Lower lobe of right lung (tissue), 2 donors: ENCODE data around the gene IFITM5. TPM values are rescaled to one million over a fixed set of nuclear protein-coding genes. Genes with fewer than 3 reads are reported as not detected.

Experiments used
- ATAC-seq, 2 donors: fragments of 200-7000 bp; cut with Tn5 transposase; one replicate each; pipeline ENCODE4 v1.9.1; 2020 to 2022; ENCODE audit warnings: mild to moderate bottlenecking in 2 of 2, moderate library complexity in 2 of 2
- DNase-seq: peaks from one replicate; pipeline ENCODE4 v3.0.0-alpha.2; 2020
- H3K27ac ChIP-seq: fragments of 200-600 bp; one replicate; pipeline ENCODE4 v1.8.0; 2022
- H3K27me3 ChIP-seq: fragments of 200-600 bp; one replicate; pipeline ENCODE4 v1.8.0; 2022; ENCODE audit warnings: low read depth
- H3K36me3 ChIP-seq: fragments of 200-600 bp; one replicate; pipeline ENCODE4 v1.8.0; 2022; ENCODE audit warnings: mild to moderate bottlenecking
- H3K4me1 ChIP-seq: fragments of 200-600 bp; one replicate; pipeline ENCODE4 v1.8.0; 2022
- H3K4me3 ChIP-seq: fragments of 200-600 bp; one replicate; pipeline ENCODE4 v1.8.0; 2022; ENCODE audit warnings: mild to moderate bottlenecking
- H3K9me3 ChIP-seq: fragments of 200-600 bp; one replicate; pipeline ENCODE4 v1.8.0; 2022
- intact Hi-C: fragments of 100-400 bp; cut with DNase I; formaldehyde crosslinking; loops from one replicate; pipeline ENCODE4 v1.11.0; 2022
- total RNA-seq: library from RNA; stranded (reverse); fragmentation: NEBNext Ultra II Directional; extraction: Animal tissue kit (Norgen Biotek cat#: 25700); gene quantifications from one replicate; pipeline ENCODE4 v1.2.1, GENCODE V29; 2021
- TF ChIP-seq, protein P1 (sequence below): fragments of 200-600 bp; IDR thresholded peaks from one replicate; pipeline ENCODE4 v1.8.0; 2022; ENCODE audit warnings: antibody characterized with exemption, mild to moderate bottlenecking
- donor health status: DM: no; HTN: yes; CAD: no; lungs with severe emphysema.

IFITM5 gene
- total RNA-seq, 1 donor from 2014 or later, result not detected

DNA sequence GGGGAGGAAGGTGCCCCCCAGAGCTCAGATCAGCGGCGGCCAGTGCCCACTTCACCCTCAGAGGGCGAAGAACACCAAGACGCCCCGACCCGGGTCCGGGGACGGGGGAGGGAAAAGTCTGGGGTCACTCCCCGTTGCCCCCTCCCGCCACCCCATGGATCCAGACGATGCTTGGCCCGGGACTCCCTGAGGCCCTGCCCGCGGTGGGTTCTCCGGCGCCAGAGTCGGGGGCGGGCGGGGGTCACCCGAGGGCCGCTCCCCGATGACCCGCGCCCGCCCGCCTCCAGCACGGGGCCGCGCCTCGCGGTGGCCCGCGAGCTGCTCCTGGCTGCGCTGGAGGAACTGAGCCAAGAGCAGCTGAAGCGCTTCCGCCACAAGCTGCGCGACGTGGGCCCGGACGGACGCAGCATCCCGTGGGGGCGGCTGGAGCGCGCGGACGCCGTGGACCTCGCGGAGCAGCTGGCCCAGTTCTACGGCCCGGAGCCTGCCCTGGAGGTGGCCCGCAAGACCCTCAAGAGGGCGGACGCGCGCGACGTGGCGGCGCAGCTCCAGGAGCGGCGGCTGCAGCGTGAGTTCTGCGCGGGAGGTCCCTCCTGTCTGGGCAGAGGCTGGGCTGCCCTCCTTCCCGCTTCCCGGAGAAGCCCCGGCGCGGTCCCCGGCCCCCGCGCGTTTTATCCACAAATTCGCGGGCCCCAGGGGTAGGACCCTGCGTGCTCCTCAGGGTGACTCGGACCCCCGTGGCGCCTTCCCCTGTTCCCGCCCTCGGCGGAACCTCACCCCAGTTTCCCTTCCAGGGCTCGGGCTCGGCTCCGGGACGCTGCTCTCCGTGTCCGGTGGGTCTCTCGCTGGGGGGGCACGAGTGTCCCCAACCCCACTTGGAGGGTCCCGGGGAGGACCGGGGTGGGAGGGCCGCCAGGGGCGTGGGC is 20.0 kb downstream of the IFITM5 start:
- Histone ChIP-seq H3K4me3 (peak overlapping the region; percentile 46), H3K4me1 (peaks cover 42% of the 10 kb centered on the region), H3K27ac (peak overlapping the region; percentile 11), H3K36me3 (no peaks in the 10 kb centered on the region), H3K9me3 (no peaks in the 10 kb centered on the region), H3K27me3 (peaks cover 63% of the 10 kb centered on the region)
- TF ChIP-seq, protein P1, sequence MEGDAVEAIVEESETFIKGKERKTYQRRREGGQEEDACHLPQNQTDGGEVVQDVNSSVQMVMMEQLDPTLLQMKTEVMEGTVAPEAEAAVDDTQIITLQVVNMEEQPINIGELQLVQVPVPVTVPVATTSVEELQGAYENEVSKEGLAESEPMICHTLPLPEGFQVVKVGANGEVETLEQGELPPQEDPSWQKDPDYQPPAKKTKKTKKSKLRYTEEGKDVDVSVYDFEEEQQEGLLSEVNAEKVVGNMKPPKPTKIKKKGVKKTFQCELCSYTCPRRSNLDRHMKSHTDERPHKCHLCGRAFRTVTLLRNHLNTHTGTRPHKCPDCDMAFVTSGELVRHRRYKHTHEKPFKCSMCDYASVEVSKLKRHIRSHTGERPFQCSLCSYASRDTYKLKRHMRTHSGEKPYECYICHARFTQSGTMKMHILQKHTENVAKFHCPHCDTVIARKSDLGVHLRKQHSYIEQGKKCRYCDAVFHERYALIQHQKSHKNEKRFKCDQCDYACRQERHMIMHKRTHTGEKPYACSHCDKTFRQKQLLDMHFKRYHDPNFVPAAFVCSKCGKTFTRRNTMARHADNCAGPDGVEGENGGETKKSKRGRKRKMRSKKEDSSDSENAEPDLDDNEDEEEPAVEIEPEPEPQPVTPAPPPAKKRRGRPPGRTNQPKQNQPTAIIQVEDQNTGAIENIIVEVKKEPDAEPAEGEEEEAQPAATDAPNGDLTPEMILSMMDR, result no peak
- ATAC-seq (peak; percentile 42 to 47), DNase-seq (peak; percentile 61)
- intact Hi-C loops, result no loop called here

DNA sequence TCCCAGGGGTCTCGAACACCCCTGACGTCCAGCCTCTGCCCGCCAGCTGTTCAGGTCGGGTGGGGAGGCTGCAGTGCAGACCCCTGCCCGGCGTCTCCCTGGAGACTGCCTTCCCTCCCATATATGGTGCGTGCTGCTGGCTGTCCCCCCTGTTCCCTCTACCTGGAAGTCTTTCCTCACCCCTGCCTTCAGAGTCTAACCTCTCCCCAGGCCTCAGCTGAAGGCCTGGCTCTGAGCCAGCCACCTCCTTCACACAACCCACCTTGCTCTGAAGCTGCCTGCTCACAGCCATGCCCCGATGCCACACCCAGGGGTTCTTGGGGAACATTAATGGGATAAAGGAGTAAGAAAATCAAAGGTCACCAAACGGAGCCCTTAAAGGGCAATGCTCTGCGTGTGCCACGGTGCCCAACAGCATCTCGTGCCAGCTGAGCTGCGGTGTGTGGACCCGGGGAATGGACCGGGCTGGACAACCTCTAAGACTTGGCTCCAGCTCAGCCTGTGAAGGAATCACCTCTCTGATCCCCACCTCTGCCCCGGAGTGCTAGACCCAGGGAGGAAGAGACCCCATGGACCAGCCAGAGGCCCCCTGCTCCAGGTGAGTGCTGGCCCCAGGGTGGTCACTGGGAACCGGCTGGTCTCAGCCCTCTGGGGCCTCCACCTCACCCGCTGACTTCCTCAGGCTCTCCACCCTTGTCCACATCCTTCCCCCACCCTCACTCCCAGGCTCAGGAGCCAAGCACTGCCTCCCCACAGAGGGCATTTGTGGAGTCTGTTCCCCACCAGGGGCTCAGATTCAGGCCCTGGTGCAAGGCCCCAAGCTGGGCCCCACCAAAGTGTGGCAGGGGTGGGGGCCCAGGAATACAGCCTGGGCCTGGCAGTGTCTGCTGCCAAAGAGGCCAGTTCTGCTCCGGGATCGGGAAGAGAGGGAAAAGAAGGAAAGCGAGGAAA is 21.1 kb downstream of the IFITM5 start, which contains the start of gene NLRP6:
Gene NLRP6, plus strand, starts transcription at position 407 of the 951 bp plus-strand sequence. Its CDS starts 163 bp downstream, at position 570.
- no peaks in the 10 kb centered on the region for H3K9me3 ChIP-seq
- no peaks in the 10 kb centered on the region for H3K36me3 ChIP-seq
- TF ChIP-seq, protein P1, result no peak
- no peak for DNase-seq
- H3K27ac ChIP-seq, result no peak within 1 kb of the TSS
- H3K4me3 ChIP-seq, result peak within 1 kb of the TSS; percentile 46
- H3K4me1 ChIP-seq, result peaks cover 42% of the 10 kb centered on the region
- intact Hi-C loops, result no loop called here
- peaks cover 53% of the 10 kb centered on the region for H3K27me3 ChIP-seq
- ATAC-seq, result peak in 1 of 2 donors; percentile 10

DNA sequence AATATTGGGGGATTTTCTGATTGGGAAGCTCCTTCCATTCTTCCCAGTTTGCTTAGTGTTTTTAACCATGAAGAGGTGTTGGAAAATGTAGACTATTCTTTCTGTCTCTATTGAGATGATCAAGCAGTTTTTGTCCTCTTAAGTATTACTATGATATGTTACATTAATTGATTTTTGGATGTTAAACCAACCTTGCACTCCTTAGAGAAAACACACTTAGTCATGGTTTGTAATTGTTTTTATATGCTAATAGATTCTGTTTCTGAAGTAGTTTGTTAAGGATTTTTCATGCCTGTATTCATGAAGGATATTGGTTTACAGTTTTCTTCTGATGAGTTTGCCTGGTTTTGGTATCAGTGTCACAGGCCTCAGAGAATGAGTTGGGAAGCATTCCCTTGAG is 23.1 kb downstream of the IFITM5 start:
- Histone ChIP-seq H3K27me3 (peaks cover 32% of the 10 kb centered on the region), H3K27ac (no peak overlapping the region), H3K4me1 (peaks cover 33% of the 10 kb centered on the region), H3K4me3 (no peak overlapping the region), H3K9me3 (no peaks in the 10 kb centered on the region), H3K36me3 (no peaks in the 10 kb centered on the region)
- ATAC-seq, result no peak
- TF ChIP-seq, protein P1, result no peak
- intact Hi-C loops, result no loop called here
- DNase-seq, result no peak

DNA sequence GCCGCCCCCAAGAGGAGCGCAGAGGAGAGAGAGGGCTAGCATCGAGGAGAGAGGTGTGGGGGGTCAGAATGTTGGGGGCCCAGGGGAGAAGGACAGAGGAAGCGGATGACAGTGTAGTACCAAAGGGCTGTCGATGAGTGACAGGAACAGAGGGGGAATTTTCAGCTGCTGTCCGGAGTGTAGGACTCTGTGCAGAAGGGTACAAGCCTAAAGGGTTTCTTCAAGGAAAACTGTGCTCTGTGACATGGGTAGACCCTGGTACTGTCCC is 26.5 kb downstream of the IFITM5 start:
- H3K4me1 ChIP-seq, result peaks cover 11% of the 10 kb centered on the region
- intact Hi-C loops, result no loop called here
- TF ChIP-seq, protein P1, result no peak
- no peaks in the 10 kb centered on the region for H3K27me3 ChIP-seq
- no peak overlapping the region for H3K27ac ChIP-seq
- no peaks in the 10 kb centered on the region for H3K36me3 ChIP-seq
- ATAC-seq (no peak), DNase-seq (no peak)
- no peaks in the 10 kb centered on the region for H3K9me3 ChIP-seq
- no peak overlapping the region for H3K4me3 ChIP-seq

DNA sequence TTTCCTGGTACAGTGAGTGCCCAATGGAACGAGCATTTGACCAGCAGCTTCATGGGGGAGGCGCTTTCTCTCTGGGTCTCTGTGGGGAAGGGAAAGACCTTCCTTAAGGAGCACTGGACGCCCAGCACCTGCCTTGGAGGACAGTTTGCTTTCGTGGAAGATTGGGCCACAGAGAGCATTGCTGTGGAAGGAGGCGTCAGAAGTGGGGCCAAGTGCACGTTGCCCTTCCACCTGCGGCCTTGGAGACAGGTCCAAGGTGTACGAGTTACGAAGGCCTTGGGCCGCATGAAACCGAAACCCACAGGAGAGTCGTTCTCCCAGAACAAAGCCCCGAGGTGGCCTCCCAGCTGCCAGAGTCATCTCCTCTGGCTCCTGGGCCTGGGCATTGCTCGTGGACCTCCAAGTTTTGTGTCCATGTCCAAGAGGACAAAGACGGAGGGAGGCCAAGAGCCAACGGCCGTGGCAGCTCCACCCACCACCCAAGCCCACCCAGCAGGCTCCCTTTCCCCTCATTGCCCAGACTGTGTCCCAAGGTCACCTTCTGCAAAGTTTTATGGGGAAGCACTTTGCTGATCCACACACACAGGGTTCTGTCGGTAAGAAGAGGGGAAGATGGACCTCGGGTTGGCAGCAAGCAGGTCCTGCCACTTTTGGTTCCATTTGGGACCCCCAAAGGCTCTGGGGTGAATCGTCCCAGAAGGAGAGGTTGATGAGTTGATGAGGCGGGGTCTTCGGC is 27.0 kb downstream of the IFITM5 start:
- Histone ChIP-seq H3K4me1 (peaks cover 14% of the 10 kb centered on the region), H3K4me3 (no peak overlapping the region), H3K9me3 (no peaks in the 10 kb centered on the region), H3K27me3 (no peaks in the 10 kb centered on the region), H3K36me3 (no peaks in the 10 kb centered on the region), H3K27ac (no peak overlapping the region)
- no peak for ATAC-seq
- TF ChIP-seq, protein P1, result no peak
- no peak for DNase-seq
- intact Hi-C loops, result no loop called here
